AG09319 (cell line): ENCODE results near the gene RAET1E.
"Not testable (repeated sequence)": the region's sequence is repeated elsewhere in the genome, so short reads cannot be mapped to it uniquely, and the experiment has no call there.

Source experiments
- DNase-seq: peaks from one replicate; pipeline ENCODE4 v3.0.0-alpha.2; 2010; ENCODE audit warnings: low read depth; ENCODE audit errors: extremely low read depth
- TF ChIP-seq, protein P1 (sequence below): IDR thresholded peaks from 2 replicates; pipeline ENCODE4 v1.5.1; 2011; ENCODE audit warnings: low read depth, mild to moderate bottlenecking, inconsistent platforms, low read length, moderate library complexity

RAET1E gene

DNA sequence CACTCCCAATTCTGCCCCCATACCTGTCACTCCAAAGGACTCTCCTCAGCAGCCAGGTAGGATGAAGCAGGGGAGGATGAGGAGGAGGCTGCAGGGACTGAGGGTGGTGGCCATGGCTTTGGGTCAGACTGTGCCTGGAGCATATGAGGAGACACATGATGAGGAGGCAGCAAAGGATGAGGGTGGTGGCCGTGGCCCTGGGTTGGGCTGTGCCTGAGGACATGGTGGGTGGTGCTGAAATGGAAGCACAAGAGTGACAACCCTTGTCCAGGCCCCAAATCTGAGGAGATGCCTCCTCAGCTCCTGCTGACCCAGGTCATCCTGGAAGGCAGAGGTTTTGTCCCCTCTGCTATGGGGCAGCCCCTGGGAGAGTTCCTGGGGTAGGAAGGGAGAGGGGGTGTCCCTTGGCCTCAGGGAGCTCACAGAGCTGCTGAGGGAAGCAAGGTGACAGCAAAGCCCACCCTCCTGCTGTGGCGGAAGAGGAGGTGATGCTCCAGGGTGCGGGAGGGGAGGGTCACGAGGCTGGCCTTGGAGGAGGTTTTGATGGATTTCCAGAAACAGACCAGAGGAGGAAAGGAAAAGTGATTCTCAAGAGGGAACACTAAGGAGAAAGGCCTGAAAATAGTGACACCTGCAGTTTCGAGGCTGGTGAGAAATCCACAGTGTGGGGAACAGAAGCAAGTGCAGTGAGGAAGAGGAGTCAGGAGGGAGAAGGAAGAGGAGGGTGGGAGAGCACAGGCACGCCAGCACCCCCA lies 20.4 kb upstream of the RAET1E start:
- TF ChIP-seq, protein P1, sequence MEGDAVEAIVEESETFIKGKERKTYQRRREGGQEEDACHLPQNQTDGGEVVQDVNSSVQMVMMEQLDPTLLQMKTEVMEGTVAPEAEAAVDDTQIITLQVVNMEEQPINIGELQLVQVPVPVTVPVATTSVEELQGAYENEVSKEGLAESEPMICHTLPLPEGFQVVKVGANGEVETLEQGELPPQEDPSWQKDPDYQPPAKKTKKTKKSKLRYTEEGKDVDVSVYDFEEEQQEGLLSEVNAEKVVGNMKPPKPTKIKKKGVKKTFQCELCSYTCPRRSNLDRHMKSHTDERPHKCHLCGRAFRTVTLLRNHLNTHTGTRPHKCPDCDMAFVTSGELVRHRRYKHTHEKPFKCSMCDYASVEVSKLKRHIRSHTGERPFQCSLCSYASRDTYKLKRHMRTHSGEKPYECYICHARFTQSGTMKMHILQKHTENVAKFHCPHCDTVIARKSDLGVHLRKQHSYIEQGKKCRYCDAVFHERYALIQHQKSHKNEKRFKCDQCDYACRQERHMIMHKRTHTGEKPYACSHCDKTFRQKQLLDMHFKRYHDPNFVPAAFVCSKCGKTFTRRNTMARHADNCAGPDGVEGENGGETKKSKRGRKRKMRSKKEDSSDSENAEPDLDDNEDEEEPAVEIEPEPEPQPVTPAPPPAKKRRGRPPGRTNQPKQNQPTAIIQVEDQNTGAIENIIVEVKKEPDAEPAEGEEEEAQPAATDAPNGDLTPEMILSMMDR, result no peak
- DNase-seq, result no peak

DNA sequence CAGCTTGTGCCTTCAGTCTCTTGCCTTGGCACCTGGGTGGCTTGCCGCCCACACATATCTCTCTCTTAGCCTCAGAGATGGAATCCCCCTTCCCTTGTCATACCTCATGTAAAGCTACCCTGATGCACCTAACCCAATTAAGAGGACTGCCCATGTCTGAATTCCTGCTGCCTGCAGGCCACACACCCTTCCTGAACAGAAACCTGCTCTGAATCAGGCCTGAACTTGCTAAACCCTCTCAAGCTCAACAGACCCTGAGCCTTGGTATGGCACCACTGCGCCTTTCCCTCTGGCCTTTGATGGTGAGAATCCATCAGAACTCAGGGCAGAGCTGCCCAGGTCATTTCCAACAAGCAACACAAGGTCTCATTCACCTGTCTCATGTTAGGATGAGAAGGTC lies 19.8 kb upstream of the RAET1E start:
- DNase-seq, result no peak
- TF ChIP-seq, protein P1, result no peak

DNA sequence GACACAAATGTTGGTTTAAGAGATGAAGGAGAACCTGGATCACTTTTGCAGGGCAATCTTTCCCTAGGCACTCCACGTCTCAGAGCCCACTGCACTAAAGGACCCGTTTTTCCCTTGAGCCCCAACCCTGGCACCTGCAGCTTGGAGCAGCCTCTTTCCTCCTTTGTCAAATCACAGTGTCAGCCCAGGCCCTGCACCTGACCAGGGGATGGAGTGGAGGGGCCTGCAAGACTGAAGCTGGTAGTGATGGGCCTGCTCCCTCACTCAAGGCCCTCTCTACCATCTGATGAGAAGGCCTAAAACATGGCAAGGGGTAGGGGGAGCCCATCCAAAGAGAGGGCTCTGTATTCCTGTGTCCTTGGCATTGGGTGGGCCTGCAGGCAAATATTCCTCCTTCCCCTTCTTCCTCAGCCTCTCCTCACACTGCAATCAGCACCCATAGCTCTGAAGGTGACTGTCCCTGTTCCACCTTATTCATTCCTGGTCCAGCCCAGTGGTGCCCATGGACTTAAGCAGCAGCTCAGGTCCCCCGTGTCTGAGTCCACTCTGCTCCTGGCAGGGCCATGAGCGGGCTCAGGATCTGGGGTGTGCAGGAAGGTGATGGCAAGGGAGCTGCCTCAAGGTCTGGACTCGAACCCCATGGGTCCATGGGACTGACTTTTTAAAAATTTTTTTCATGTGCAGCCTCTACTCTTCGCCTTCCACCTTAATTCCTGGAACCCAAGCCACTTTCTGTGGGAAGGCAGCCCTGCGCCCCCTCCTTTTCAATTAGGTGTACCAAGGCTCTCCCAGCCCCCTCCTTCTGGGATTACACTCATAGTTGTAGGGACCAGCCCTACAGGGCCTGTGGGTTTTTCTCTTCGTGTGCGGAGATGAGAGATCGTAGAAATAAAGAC lies 18.3 kb upstream of the RAET1E start:
- TF ChIP-seq, protein P1, result no peak
- no peak for DNase-seq

DNA sequence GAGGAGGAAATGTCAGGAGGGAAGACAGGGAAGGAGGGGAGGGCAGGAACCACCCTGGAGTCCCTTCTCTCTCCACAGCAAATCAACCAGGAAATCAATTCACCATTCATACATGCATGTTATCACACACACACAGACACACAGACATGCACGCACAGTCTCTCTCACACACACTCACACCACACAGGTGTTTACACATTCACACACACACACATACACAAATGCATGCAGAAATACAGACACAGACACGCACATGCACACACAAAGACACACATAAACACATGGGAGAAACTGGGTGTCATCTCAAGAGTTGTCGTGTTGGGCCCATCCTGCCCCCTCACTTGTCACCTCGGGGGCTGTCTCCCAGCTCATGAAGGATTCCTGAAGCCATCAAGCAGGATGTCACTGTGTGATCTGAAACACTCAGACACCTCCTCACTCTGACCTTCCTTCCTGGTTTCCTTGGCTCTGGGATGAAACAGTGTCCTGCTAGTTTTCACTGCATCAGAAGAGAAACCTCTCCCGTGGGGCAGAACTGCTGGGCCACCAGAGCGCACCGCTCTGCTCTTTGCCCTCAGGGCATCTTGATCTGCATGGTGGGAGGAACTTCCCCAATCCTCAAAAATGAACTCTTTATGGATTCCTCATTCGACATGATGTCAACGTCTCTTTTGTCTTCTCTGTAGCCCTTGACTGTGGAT lies 15.8 kb upstream of the RAET1E start:
- no peak for DNase-seq
- TF ChIP-seq, protein P1, result no peak

DNA sequence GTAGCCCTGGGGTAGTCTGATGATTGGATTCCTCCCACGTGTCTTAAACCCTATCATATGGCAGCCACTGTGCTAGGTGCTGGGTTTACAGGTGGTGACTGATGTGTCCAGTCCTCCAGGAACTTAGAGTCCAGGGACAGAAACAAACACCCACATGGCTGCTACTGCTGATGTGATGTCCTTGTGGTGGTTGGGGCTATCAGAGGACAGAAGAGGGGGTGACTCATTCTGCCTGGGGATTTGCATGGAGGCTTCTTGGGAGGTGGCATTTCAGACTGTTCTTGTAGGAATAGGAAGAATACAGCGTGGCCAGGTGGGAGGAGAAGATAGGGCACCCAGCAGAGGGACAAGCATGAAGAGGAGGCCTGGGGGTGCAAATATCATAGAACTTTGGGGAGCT lies 15.2 kb upstream of the RAET1E start:
- no peak for DNase-seq
- TF ChIP-seq, protein P1, result no peak

DNA sequence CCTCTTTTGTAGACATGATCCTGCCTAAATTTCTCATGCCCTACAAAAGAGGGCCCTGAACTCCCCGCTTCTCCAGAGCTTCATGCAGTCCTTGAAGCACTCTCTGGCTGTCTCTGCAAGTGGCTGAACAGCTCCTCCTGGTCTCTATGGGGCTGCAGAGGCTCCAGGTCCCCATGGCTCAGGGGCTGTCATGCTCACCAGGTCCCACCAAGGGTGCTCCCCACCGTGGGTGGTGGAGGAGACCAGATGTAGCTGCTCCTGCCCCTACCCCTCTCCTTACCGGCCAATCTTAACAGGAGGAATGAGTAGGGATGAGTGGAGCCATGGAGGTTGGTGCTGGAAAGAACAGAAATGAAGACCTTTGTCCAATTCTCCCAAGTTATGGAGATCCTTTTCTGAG lies 14.8 kb upstream of the RAET1E start:
- not testable (repeated sequence) for DNase-seq

DNA sequence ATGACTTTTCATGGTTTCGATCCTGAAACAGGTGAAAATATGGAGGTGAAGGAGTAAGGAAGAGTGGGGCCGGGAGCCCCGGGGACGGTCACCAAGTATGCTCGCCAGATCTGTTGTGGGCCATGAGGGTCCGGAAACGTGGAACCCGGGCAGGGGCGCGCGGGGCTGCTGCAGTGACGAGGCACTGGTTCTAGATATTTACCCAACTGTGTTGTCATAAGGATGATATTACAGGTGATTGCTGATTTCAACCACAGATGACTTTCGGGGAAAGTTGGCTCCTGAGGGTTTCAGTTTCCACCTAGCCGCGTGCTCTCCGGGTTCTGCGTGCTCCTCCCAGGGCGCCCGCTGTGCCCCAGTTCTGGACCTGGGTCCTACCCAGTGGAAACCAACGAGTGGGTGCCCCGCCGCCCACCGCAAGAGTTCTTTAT lies 12.8 kb upstream of the RAET1E start:
- TF ChIP-seq, protein P1, result no peak
- DNase-seq, result no peak
